Activated CD4-positive, alpha-beta T cell treated with anti-CD3 and anti-CD28 coated beads, Interleukin-2, Interleukin-4, amounts not matched to agents 100 ng/mL and 50 ng/mL, durations not matched to agents 16 hours and 8 hours (primary cell): ENCODE data around the gene CDY2A.
"Not testable (repeated sequence)": the region's sequence is repeated elsewhere in the genome, so short reads cannot be mapped to it uniquely, and the experiment has no call there.

ENCODE experiments used
- DNase-seq: peaks from one replicate; pipeline ENCODE4 v3.0.0-alpha.2; 2020; ENCODE audit warnings: low spot score

The CDY2A gene

GRCh38 chrY:18025487-18025886 lies at the start of gene CDY2A:
Gene CDY2A (plus strand): TSS chrY:18025787. CDS start chrY:18026115, 328 bp downstream.
- not testable (repeated sequence) for DNase-seq

GRCh38 chrY:17997586-17997985 lies 28.0 kb upstream of the CDY2A start:
- not testable (repeated sequence) for DNase-seq

- DNase-seq: not testable (repeated sequence)
These were observed 27.3 kb upstream of the CDY2A start for GRCh38 chrY:17998266-17998665.

- not testable (repeated sequence) for DNase-seq
These were observed 1.7 kb upstream of the CDY2A start for GRCh38 chrY:18023897-18024296.

GRCh38 chrY:18028845-18029244 lies 3.3 kb downstream of the CDY2A start:
- not testable (repeated sequence) for DNase-seq

- not testable (repeated sequence) for DNase-seq
These were observed 4.6 kb downstream of the CDY2A start for GRCh38 chrY:18030178-18030577.

GRCh38 chrY:18034100-18034814 lies 8.7 kb downstream of the CDY2A start:
- DNase-seq: not testable (repeated sequence)

GRCh38 chrY:18034864-18035263 lies 9.3 kb downstream of the CDY2A start:
- not testable (repeated sequence) for DNase-seq

- not testable (repeated sequence) for DNase-seq
These were observed 19.4 kb downstream of the CDY2A start for GRCh38 chrY:18044990-18045389.

- DNase-seq: not testable (repeated sequence)
These were observed 22.8 kb downstream of the CDY2A start for GRCh38 chrY:18048149-18049040.

GRCh38 chrY:18049061-18049460 lies 23.5 kb downstream of the CDY2A start:
- not testable (repeated sequence) for DNase-seq

- not testable (repeated sequence) for DNase-seq
These were observed 30.9 kb downstream of the CDY2A start for GRCh38 chrY:18056473-18056872.

- DNase-seq: not testable (repeated sequence)
These were observed 47.9 kb downstream of the CDY2A start for GRCh38 chrY:18073464-18073863.
